SJSA1 (cell line): Measurements from ENCODE around the gene RGL4. TPM values are rescaled to one million over a fixed set of nuclear protein-coding genes. Genes with fewer than 3 reads are reported as not detected.

Experiments used
- total RNA-seq: library from RNA; depleted of rRNA; stranded (reverse); fragments of >200 nt; shearing (Covaris generic); gene quantifications from 2 replicates; pipeline ENCODE4 v1.2.3, GENCODE V29; 2014; rRNA removed

Gene RGL4
- total RNA-seq, 1 experiment from 2014 or later, result not detected

Other genes starting within 250 kb of the RGL4 start
- not detected in 2 replicates for gene IGLL1, start 110.7 kb upstream of the RGL4 start, total RNA-seq
- gene DRICH1, start 58.7 kb upstream of the RGL4 start, total RNA-seq, result not detected in 2 replicates
- gene ZNF70, start 60.1 kb downstream of the RGL4 start, total RNA-seq, result 1.8 and 4.3 TPM in 2 replicates
- not detected in 2 replicates for gene VPREB3, start 63.4 kb downstream of the RGL4 start, total RNA-seq
- not detected in 2 replicates for gene C22orf15, start 72.0 kb downstream of the RGL4 start, total RNA-seq
- gene CHCHD10, start 77.0 kb downstream of the RGL4 start, total RNA-seq, result 6.4 and 47.7 TPM in 2 replicates
- gene MMP11, start 81.8 kb downstream of the RGL4 start, total RNA-seq, result 14.5 and 32.4 TPM in 2 replicates
- gene SMARCB1, start 96.0 kb downstream of the RGL4 start, total RNA-seq, result 91.8 and 121 TPM in 2 replicates
- not detected in 2 replicates for gene DERL3, start 148.0 kb downstream of the RGL4 start, total RNA-seq
- gene SLC2A11, start 166.9 kb downstream of the RGL4 start, total RNA-seq, result 0.50 and 3.0 TPM in 2 replicates
- gene MIF, start 203.4 kb downstream of the RGL4 start, total RNA-seq, result 110 and 155 TPM in 2 replicates